K562 (cell line): ENCODE measurements around the gene NAB1. TPM values are rescaled to one million over a fixed set of nuclear protein-coding genes. Genes with fewer than 3 reads are reported as not detected.

ENCODE experiments used
- ATAC-seq: fragments of 200-7000 bp; cut with Tn5 transposase; 3 replicates; pipeline ENCODE4 v1.9.1; 2020; ENCODE audit warnings: moderate library complexity
- BruUV-seq: library from RNA; stranded (reverse); fragments of 400-500 nt; replicated peaks from 2 replicates; lab custom pipeline; 2021; lab: Mats Ljungman, UMichigan
- CTCF ChIA-PET: fragments of 300-600 bp; formaldehyde crosslinking; extraction: SDS; loops from one replicate; lab custom pipeline; 2021; ENCODE audit warnings: low intra/inter-chr PET ratio; lab: Yijun Ruan, JAX
- POLR2A ChIA-PET: fragments of 300-600, 350-650 bp; sonication (Branson Sonifier 250); formaldehyde crosslinking; extraction: SDS; loops from one replicate; lab custom pipeline; 2021; ENCODE audit warnings: antibody characterized with exemption, inconsistent platforms; lab: Yijun Ruan, JAX
- DNase-seq, 4 experiments: peaks; one replicate each; pipeline versions ENCODE4 v3.0.0 to v3.0.0-alpha.2; 2011 to 2018; ENCODE audit warnings: low spot score in 3 of 4, mixed read lengths in 3 of 4; ENCODE audit errors: extremely low read depth in 1 of 4
- FAIRE-seq: peaks from 2 replicates; lab custom pipeline; 2011; peaks lifted over from hg19 to GRCh38; lab: Jason Lieb, UNC
- H2AFZ ChIP-seq: 2 replicates; pipeline ENCODE4 v1.6.0; 2011; ENCODE audit warnings: low read depth, low read length, control low read depth, inconsistent platforms
- H3K27ac ChIP-seq: fragments of 200-600 bp; 3 replicates; pipeline ENCODE4 v1.8.0; 2011; ENCODE audit warnings: low read depth, mild to moderate bottlenecking, control low read depth, inconsistent platforms, low read length, moderate library complexity, mixed read lengths; ENCODE audit errors: extremely low read depth
- H3K27me3 ChIP-seq, 2 experiments: fragments of 300-600 bp in 1 of 2; 2 replicates in 1 of 2; 3 replicates in 1 of 2; pipeline versions ENCODE4 v1.6.0 to v1.8.0; 2011; ENCODE audit warnings: inconsistent platforms in 2 of 2, low read length in 2 of 2, mild to moderate bottlenecking in 1 of 2, mixed read lengths in 1 of 2, moderate library complexity in 1 of 2; ENCODE audit not compliant: control insufficient read depth in 2 of 2, insufficient read depth in 2 of 2
- H3K36me3 ChIP-seq: fragments of 300-600 bp; 3 replicates; pipeline ENCODE4 v1.8.0; 2011; ENCODE audit warnings: mild to moderate bottlenecking, low read length, inconsistent platforms; ENCODE audit not compliant: control insufficient read depth, insufficient read depth
- H3K4me1 ChIP-seq, 2 experiments: fragments of 200-600 bp in 1 of 2; replicated peaks in 1 of 2; 2 replicates in 1 of 2; 3 replicates in 1 of 2; pipeline versions ENCODE4 v1.5.1 to v1.8.0; 2011; ENCODE audit warnings: inconsistent platforms in 2 of 2, low read length in 2 of 2, mild to moderate bottlenecking in 1 of 2, mixed read lengths in 1 of 2, moderate library complexity in 1 of 2; ENCODE audit not compliant: control insufficient read depth in 2 of 2, insufficient read depth in 2 of 2
- H3K4me2 ChIP-seq: 2 replicates; pipeline ENCODE4 v1.6.1; 2011; ENCODE audit warnings: low read length, control low read depth, inconsistent platforms, mixed read lengths; ENCODE audit not compliant: insufficient read depth
- H3K4me3 ChIP-seq: fragments of 200-600 bp; sonication (generic), shearing (Covaris generic); 2 replicates; pipeline ENCODE4 v1.5.1; 2016; ENCODE audit warnings: control low read depth, inconsistent platforms
- H3K79me2 ChIP-seq: fragments of 200-600 bp; 3 replicates; pipeline ENCODE4 v1.8.0; 2011; ENCODE audit warnings: low read length, inconsistent platforms; ENCODE audit not compliant: control insufficient read depth, insufficient read depth
- H3K9ac ChIP-seq, 2 experiments: 2 replicates each; pipeline versions ENCODE4 v1.6.0 to v1.6.1; 2011; ENCODE audit warnings: low read depth in 2 of 2, low read length in 2 of 2, control low read depth in 1 of 2, inconsistent platforms in 1 of 2, mild to moderate bottlenecking in 1 of 2, mixed read lengths in 1 of 2; ENCODE audit not compliant: insufficient read depth in 1 of 2
- H3K9me1 ChIP-seq: one replicate; pipeline ENCODE4 v1.6.0; 2011; ENCODE audit warnings: inconsistent platforms, mild to moderate bottlenecking, low read length, moderate library complexity; ENCODE audit not compliant: control insufficient read depth, insufficient read depth
- H3K9me3 ChIP-seq: replicated peaks from 2 replicates; pipeline ENCODE4 v1.5.1; 2011; ENCODE audit warnings: low read depth, low read length, inconsistent platforms; ENCODE audit not compliant: control insufficient read depth, insufficient read depth
- H4K20me1 ChIP-seq: replicated peaks from 2 replicates; pipeline ENCODE4 v1.6.1; 2011; ENCODE audit warnings: low read length, inconsistent platforms, mixed read lengths; ENCODE audit not compliant: control insufficient read depth, insufficient read depth
- FOXP1 ChIP-seq: sonication (generic); formaldehyde crosslinking; IDR thresholded peaks from 2 replicates; pipeline ENCODE4 v1.8.0; 2022; ENCODE audit warnings: mild to moderate bottlenecking, missing genetic modification reagents
- TCFL5 ChIP-seq: fragments of 250-450 bp; sonication (Bioruptor Pico); conservative IDR thresholded peaks from 2 replicates; pipeline ENCODE4 v1.6.1; 2021; ENCODE audit warnings: mild to moderate bottlenecking, moderate library complexity, matching md5 sums
- TRIM28 ChIP-seq: fragments of 450-650 bp; IDR thresholded peaks from 2 replicates; pipeline ENCODE4 v1.6.1; 2017
- ZBTB33 ChIP-seq: sonication (generic); formaldehyde crosslinking; IDR thresholded peaks from 2 replicates; pipeline ENCODE4 v1.8.1; 2023; ENCODE audit warnings: mild to moderate bottlenecking, missing genetic modification reagents
- WGBS: fragments of 100-300 bp; shearing (Covaris generic); methylation state at CpG from one replicate; pipeline ENCODE4 v1.1.6; 2016; ENCODE audit warnings: low coverage, mixed read lengths; ENCODE audit not compliant: insufficient coverage; ENCODE audit errors: missing lambda C conversion rate; 5-methylcytosine and 5-hydroxymethylcytosine counted together
- in situ Hi-C: fragments of 300-500 bp; cut with MboI; formaldehyde crosslinking; loops from 4 replicates; pipeline ENCODE4 v1.15.0; 2018; ENCODE audit warnings: inconsistent platforms, mixed read lengths
- intact Hi-C: fragments of 100-400 bp; cut with micrococcal nuclease; formaldehyde crosslinking; loops from 2 replicates; pipeline ENCODE4 v1.14.2; 2022
- polyA plus RNA-seq, 8 experiments: library from polyadenylated mRNA; depleted of rRNA in 4 of 8; stranded (reverse) in 5 of 8; unstranded in 3 of 8; fragments of >200 nt; fragmentation: Nextera tagmentation in 2 of 8; fragmentation: Illumina TruSeq in 1 of 8; extraction: Ambion mirVana in 2 of 8; extraction: Trizol in 1 of 8; gene quantifications; 2 replicates each; pipeline versions ENCODE4 v1.2.1 to v1.2.3, GENCODE V29; 2011 to 2014; ENCODE audit warnings: inconsistent platforms in 1 of 8, missing spikeins in 1 of 8
- total RNA-seq, 7 experiments: library from RNA; depleted of rRNA in 6 of 7; stranded (reverse); fragments of >200 nt in 6 of 7; fragmentation: Illumina TruSeq in 2 of 7; extraction: Trizol in 2 of 7; gene quantifications; 2 replicates each; pipeline versions ENCODE4 v1.2.1 to v1.2.3, GENCODE V29; 2011 to 2021; ENCODE audit warnings: low replicate concordance in 1 of 7

Gene NAB1
- total and polyA plus RNA-seq, 9 of the 15 experiments (the other 6 are each of a cell fraction or from before 2014, with no cell fraction given) = 3.1 to 23.0 (median 16.3) TPM

GRCh38 chr2:190726255-190726654 is 77.4 kb downstream of the NAB1 start:
- FAIRE-seq (no peak), DNase-seq (no peak)
- Histone ChIP-seq H2AFZ (no peak overlapping the region), H3K9me3 (no peaks in the 10 kb centered on the region), H3K36me3 (no peaks in the 10 kb centered on the region), H3K4me1 (no peaks in the 10 kb centered on the region), H4K20me1 (no peaks in the 10 kb centered on the region)
- intact Hi-C loops = no loop called here
- CTCF ChIA-PET = interaction anchor here (0.7 kb wide), 1 partner anchor 262 kb away, joined by 3 read pairs; no protein-coding TSS in a partner anchor
- TF ChIP-seq FOXP1 (no peak), ZBTB33 (CRISPR knock-in tag) (no peak), TCFL5 (CRISPR knock-in tag) (no peak), TRIM28 (no peak)
- TF ChIP-seq, all 486 proteins: peak for 0
- BruUV-seq = no TSS peak
- POLR2A ChIA-PET = interaction anchor here (0.7 kb wide), 1 partner anchor 895 kb away, joined by 3 read pairs; no protein-coding TSS in a partner anchor
- Histone ChIP-seq H3K27me3 (no peaks in the 10 kb centered on the region; a peak in 1 of 5 replicates), H3K4me2 (no peak overlapping the region), H3K9ac (no peak overlapping the region), H3K79me2 (no peaks in the 10 kb centered on the region), H3K27ac (no peak overlapping the region), H3K4me3 (no peak overlapping the region), H3K9me1 (no peaks in the 10 kb centered on the region)
- ATAC-seq = no peak
- in situ Hi-C loops = no loop called here
- WGBS = 9% methylated on average over 3 of the region's 3 CpGs
